HL-60 (cell line): ENCODE data around the gene ENKUR.

Experiments
- DNase-seq, 2 experiments: peaks; one replicate each; pipeline ENCODE4 v3.0.0-alpha.2; 2010 to 2020; ENCODE audit warnings: low read depth in 1 of 2, low spot score in 1 of 2
- H3K27ac ChIP-seq: fragments of 250-450 bp; sonication (Bioruptor Pico); replicated peaks from 2 replicates; pipeline ENCODE4 v1.5.1; 2020; ENCODE audit warnings: mild to moderate bottlenecking, moderate library complexity
- H3K27me3 ChIP-seq: fragments of 250-450 bp; sonication (Bioruptor Pico); 2 replicates; pipeline ENCODE4 v1.5.1; 2021; ENCODE audit warnings: mild to moderate bottlenecking, moderate library complexity; ENCODE audit not compliant: insufficient read depth, poor library complexity, severe bottlenecking
- H3K4me3 ChIP-seq: replicated peaks from 2 replicates; pipeline ENCODE4 v1.5.1; 2011; ENCODE audit warnings: mild to moderate bottlenecking, control low read depth, low read length; ENCODE audit not compliant: insufficient read depth
- CTCF ChIP-seq: IDR thresholded peaks from one replicate; pipeline ENCODE4 v1.5.1; 2011; ENCODE audit warnings: low read length, control low read depth, inconsistent platforms; ENCODE audit not compliant: insufficient read depth
- GABPA ChIP-seq: IDR thresholded peaks from 2 replicates; pipeline ENCODE4 v1.6.1; 2012; ENCODE audit warnings: low read depth
- POLR2AphosphoS5 ChIP-seq: IDR thresholded peaks from 2 replicates; pipeline ENCODE4 v1.6.1; 2012; ENCODE audit warnings: low read depth
- SPI1 ChIP-seq: IDR thresholded peaks from 2 replicates; pipeline ENCODE4 v1.6.1; 2012; ENCODE audit warnings: low read depth, mild to moderate bottlenecking, borderline replicate concordance
- TF ChIP-seq, protein P1 (sequence below): IDR thresholded peaks from 2 replicates; pipeline ENCODE4 v1.6.1; 2012; ENCODE audit warnings: low read depth; ENCODE audit not compliant: insufficient replicate concordance

ENKUR gene

GRCh38 chr10:25061711-25062449 is 45.9 kb upstream of the ENKUR start:
- Histone ChIP-seq H3K4me3 (no peak overlapping the region), H3K27me3 (no peaks in the 10 kb centered on the region), H3K27ac (no peak overlapping the region)
- TF ChIP-seq CTCF, result no peak
- TF ChIP-seq, protein P1, sequence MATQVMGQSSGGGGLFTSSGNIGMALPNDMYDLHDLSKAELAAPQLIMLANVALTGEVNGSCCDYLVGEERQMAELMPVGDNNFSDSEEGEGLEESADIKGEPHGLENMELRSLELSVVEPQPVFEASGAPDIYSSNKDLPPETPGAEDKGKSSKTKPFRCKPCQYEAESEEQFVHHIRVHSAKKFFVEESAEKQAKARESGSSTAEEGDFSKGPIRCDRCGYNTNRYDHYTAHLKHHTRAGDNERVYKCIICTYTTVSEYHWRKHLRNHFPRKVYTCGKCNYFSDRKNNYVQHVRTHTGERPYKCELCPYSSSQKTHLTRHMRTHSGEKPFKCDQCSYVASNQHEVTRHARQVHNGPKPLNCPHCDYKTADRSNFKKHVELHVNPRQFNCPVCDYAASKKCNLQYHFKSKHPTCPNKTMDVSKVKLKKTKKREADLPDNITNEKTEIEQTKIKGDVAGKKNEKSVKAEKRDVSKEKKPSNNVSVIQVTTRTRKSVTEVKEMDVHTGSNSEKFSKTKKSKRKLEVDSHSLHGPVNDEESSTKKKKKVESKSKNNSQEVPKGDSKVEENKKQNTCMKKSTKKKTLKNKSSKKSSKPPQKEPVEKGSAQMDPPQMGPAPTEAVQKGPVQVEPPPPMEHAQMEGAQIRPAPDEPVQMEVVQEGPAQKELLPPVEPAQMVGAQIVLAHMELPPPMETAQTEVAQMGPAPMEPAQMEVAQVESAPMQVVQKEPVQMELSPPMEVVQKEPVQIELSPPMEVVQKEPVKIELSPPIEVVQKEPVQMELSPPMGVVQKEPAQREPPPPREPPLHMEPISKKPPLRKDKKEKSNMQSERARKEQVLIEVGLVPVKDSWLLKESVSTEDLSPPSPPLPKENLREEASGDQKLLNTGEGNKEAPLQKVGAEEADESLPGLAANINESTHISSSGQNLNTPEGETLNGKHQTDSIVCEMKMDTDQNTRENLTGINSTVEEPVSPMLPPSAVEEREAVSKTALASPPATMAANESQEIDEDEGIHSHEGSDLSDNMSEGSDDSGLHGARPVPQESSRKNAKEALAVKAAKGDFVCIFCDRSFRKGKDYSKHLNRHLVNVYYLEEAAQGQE, result no peak
- no peak for TF ChIP-seq SPI1
- no peak for TF ChIP-seq GABPA
- TF ChIP-seq POLR2AphosphoS5, result no peak
- no peak for DNase-seq

DNA sequence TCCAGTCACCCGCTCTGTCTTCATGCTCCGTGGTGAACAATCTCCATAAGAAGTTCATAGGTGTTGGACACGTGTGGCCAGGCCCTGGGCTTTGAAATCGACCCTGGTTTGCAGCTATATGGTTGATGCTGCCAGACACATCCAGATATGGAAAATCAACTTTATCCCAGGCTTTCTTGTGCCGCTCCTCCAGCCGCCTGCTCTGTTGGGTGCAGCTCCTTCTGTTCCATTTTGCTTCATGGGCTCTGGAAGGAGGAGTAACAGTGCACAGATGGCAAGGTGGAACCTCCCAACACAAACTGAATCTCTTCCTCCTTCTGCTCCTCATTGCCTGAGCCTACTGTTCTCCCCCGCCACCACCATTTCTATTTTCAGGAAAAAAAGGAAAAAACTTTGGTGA is 45.2 kb upstream of the ENKUR start:
- Histone ChIP-seq H3K27ac (no peak overlapping the region), H3K27me3 (no peaks in the 10 kb centered on the region), H3K4me3 (no peak overlapping the region)
- TF ChIP-seq, protein P1, result no peak
- TF ChIP-seq SPI1, result no peak
- TF ChIP-seq CTCF, result no peak
- no peak for TF ChIP-seq POLR2AphosphoS5
- TF ChIP-seq GABPA, result no peak
- no peak for DNase-seq

DNA sequence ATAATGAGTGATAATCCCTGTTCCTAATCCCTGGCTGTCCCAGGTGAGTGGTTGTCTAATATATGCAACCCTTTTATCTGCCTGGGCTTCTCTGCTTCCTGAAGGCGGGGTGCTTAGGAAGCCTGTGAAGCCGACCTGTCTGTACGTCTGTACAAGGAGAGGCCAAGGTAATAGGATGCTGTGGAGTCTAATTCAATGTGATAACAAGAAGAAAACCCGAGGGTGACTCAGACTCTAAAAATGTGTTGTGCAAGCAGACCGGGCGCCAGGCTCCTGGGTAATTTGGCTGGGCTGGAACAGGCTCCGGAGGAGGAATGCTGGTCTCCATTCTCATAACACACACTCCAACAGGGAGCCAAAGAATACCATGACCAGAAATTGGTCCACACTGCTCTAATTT is 44.0 kb upstream of the ENKUR start:
- no peak overlapping the region for H3K4me3 ChIP-seq
- no peak overlapping the region for H3K27ac ChIP-seq
- no peaks in the 10 kb centered on the region for H3K27me3 ChIP-seq
- DNase-seq, result no peak
- no peak for TF ChIP-seq SPI1
- no peak for TF ChIP-seq CTCF
- no peak for TF ChIP-seq GABPA
- TF ChIP-seq, protein P1, result no peak
- no peak for TF ChIP-seq POLR2AphosphoS5
